ENCODE measurements around the gene INPP5D. TPM values are rescaled to one million over a fixed set of nuclear protein-coding genes. Genes with fewer than 3 reads are reported as not detected.
A peak's percentile ranks its signal among the peaks of the same experiment; 100 is the strongest.

INPP5D gene
- polyA plus RNA-seq, 1 donor from 2014 or later, result 220 TPM

GRCh38 chr2:233250568-233250967, 190.4 kb downstream of the INPP5D start:
- Mint-ChIP-seq H3K27me3 (no peaks in the 10 kb centered on the region), H3K4me1 (peaks cover 18 to 31% (median 26%) of the 10 kb centered on the region in 3 donors), H3K27ac (peak overlapping the region; percentile 73 to 92 (median 81)), H3K36me3 (no peaks in the 10 kb centered on the region), H3K9me3 (no peaks in the 10 kb centered on the region), H3K4me3 (peak overlapping the region in 3 of 4 donors; percentile 26 to 97 (median 44))

GRCh38 chr2:233250985-233251305, 190.8 kb downstream of the INPP5D start:
- Mint-ChIP-seq H3K4me1 (peaks cover 20 to 33% (median 30%) of the 10 kb centered on the region in 3 donors), H3K4me3 (peak overlapping the region; percentile 90 to 97 (median 96)), H3K9me3 (no peaks in the 10 kb centered on the region)

GRCh38 chr2:233251306-233252116, 191.4 kb downstream of the INPP5D start, which contains the start of gene ATG16L1:
Gene ATG16L1 (plus strand): TSS chr2:233251673. CDS start chr2:233251828, 155 bp downstream.
- peaks cover 22 to 36% (median 34%) of the 10 kb centered on the region in 3 donors for H3K4me1 Mint-ChIP-seq
- no peaks in the 10 kb centered on the region for H3K27me3 Mint-ChIP-seq
- H3K4me3 Mint-ChIP-seq, result peak within 1 kb of the TSS; percentile 90 to 97 (median 96)
- no peaks in the 10 kb centered on the region for H3K9me3 Mint-ChIP-seq
- H3K27ac Mint-ChIP-seq, result peak within 1 kb of the TSS; percentile 81 to 92 (median 88)
- H3K36me3 Mint-ChIP-seq, result no peaks in the 10 kb centered on the region

More at GRCh38 chr2:233250985-233251305, 190.8 kb downstream of the INPP5D start:
- Mint-ChIP-seq H3K27ac (peak overlapping the region; percentile 73 to 92 (median 81)), H3K36me3 (no peaks in the 10 kb centered on the region), H3K27me3 (no peaks in the 10 kb centered on the region)

GRCh38 chr2:233252227-233252626, 192.1 kb downstream of the INPP5D start:
- H3K27ac Mint-ChIP-seq, result peak overlapping the region; percentile 80 to 92 (median 81)
- no peaks in the 10 kb centered on the region for H3K9me3 Mint-ChIP-seq
- H3K4me1 Mint-ChIP-seq, result peaks cover 22 to 36% (median 34%) of the 10 kb centered on the region in 3 donors
- H3K4me3 Mint-ChIP-seq, result peak overlapping the region; percentile 90 to 97 (median 96)
- no peaks in the 10 kb centered on the region for H3K27me3 Mint-ChIP-seq
- no peaks in the 10 kb centered on the region for H3K36me3 Mint-ChIP-seq

GRCh38 chr2:233255151-233255550, 195.0 kb downstream of the INPP5D start:
- Mint-ChIP-seq H3K27me3 (no peaks in the 10 kb centered on the region), H3K4me3 (peak overlapping the region in 3 of 4 donors; percentile 31 to 57 (median 43)), H3K4me1 (peaks cover 21 to 43% (median 42%) of the 10 kb centered on the region in 3 donors), H3K9me3 (no peaks in the 10 kb centered on the region), H3K27ac (peak overlapping the region in 1 of 3 donors; percentile 19), H3K36me3 (peaks cover 2% of the 10 kb centered on the region)

- Mint-ChIP-seq H3K4me3 (peak overlapping the region in 2 of 4 donors; percentile 28 to 57), H3K27ac (peak overlapping the region in 2 of 3 donors; percentile 13 to 19), H3K36me3 (peaks cover 2% of the 10 kb centered on the region)
Observed at GRCh38 chr2:233256048-233256447, 195.9 kb downstream of the INPP5D start.

More at GRCh38 chr2:233256048-233256447, 195.9 kb downstream of the INPP5D start:
- H3K4me1 Mint-ChIP-seq, result peaks cover 21 to 44% (median 38%) of the 10 kb centered on the region in 3 donors
- no peaks in the 10 kb centered on the region for H3K27me3 Mint-ChIP-seq
- no peaks in the 10 kb centered on the region for H3K9me3 Mint-ChIP-seq

Other genes with a start within 250 kb of the INPP5D start
- gene SNORC, start 190.1 kb upstream of the INPP5D start, polyA plus RNA-seq, result not detected
- gene NGEF, start 47.1 kb upstream of the INPP5D start, polyA plus RNA-seq, result not detected
- gene NEU2, start 27.7 kb upstream of the INPP5D start, polyA plus RNA-seq, result not detected
- 11.2 TPM for gene ATG16L1, start 191.3 kb downstream of the INPP5D start, polyA plus RNA-seq
- not detected for gene SAG, start 247.5 kb downstream of the INPP5D start, polyA plus RNA-seq